ENCODE data around the gene ZIC4. TPM values are rescaled to one million over a fixed set of nuclear protein-coding genes. Genes with fewer than 3 reads are reported as not detected.

The ZIC4 gene
- total RNA-seq, 1 experiment from 2014 or later = 0.87 TPM

GRCh38 chr3:147421184-147421912 lies 15.0 kb upstream of the ZIC4 start:
- no peaks in the 10 kb centered on the region for H3K27me3 ChIP-seq
- H3K4me3 ChIP-seq = no peak overlapping the region
- H3K27ac ChIP-seq = no peak overlapping the region

GRCh38 chr3:147420353-147421183 lies 14.2 kb upstream of the ZIC4 start:
- no peaks in the 10 kb centered on the region for H3K4me1 ChIP-seq
- no peaks in the 10 kb centered on the region for H3K27me3 ChIP-seq
- peaks cover 8% of the 10 kb centered on the region for H3K9me3 ChIP-seq (replicated peaks)
- peaks cover 20% of the 10 kb centered on the region for H3K36me3 ChIP-seq
- no peak overlapping the region for H3K27ac ChIP-seq
- no peak overlapping the region for H3K4me3 ChIP-seq
- DNase-seq = no peak

More at GRCh38 chr3:147421184-147421912, 15.0 kb upstream of the ZIC4 start:
- Histone ChIP-seq H3K4me1 (no peaks in the 10 kb centered on the region), H3K36me3 (peaks cover 14% of the 10 kb centered on the region), H3K9me3 (replicated peaks) (peaks cover 8% of the 10 kb centered on the region)
- DNase-seq = no peak

- Histone ChIP-seq H3K9me3 (replicated peaks) (peaks cover 8% of the 10 kb centered on the region), H3K4me3 (no peak overlapping the region), H3K4me1 (no peaks in the 10 kb centered on the region), H3K36me3 (peaks cover 28% of the 10 kb centered on the region), H3K27me3 (no peaks in the 10 kb centered on the region), H3K27ac (no peak overlapping the region)
- no peak for DNase-seq
These were observed 13.5 kb upstream of the ZIC4 start for GRCh38 chr3:147419781-147420224.

- Histone ChIP-seq H3K36me3 (peaks cover 34% of the 10 kb centered on the region), H3K27me3 (no peaks in the 10 kb centered on the region), H3K4me1 (no peaks in the 10 kb centered on the region), H3K9me3 (replicated peaks) (peaks cover 8% of the 10 kb centered on the region), H3K27ac (no peak overlapping the region), H3K4me3 (no peak overlapping the region)
- DNase-seq = no peak
These were observed 12.7 kb upstream of the ZIC4 start for GRCh38 chr3:147418808-147419701.

GRCh38 chr3:147418371-147418781 lies 12.0 kb upstream of the ZIC4 start:
- H3K27ac ChIP-seq = no peak overlapping the region

GRCh38 chr3:147417551-147418295 lies 11.4 kb upstream of the ZIC4 start:
- Histone ChIP-seq H3K27ac (no peak overlapping the region), H3K4me3 (no peak overlapping the region), H3K27me3 (no peaks in the 10 kb centered on the region), H3K4me1 (no peaks in the 10 kb centered on the region), H3K9me3 (replicated peaks) (peaks cover 8% of the 10 kb centered on the region), H3K36me3 (peaks cover 45% of the 10 kb centered on the region)
- DNase-seq = no peak

More at GRCh38 chr3:147418371-147418781, 12.0 kb upstream of the ZIC4 start:
- no peak for DNase-seq
- peaks cover 8% of the 10 kb centered on the region for H3K9me3 ChIP-seq (replicated peaks)
- peaks cover 39% of the 10 kb centered on the region for H3K36me3 ChIP-seq
- no peak overlapping the region for H3K4me3 ChIP-seq
- H3K27me3 ChIP-seq = no peaks in the 10 kb centered on the region
- H3K4me1 ChIP-seq = no peaks in the 10 kb centered on the region

- Histone ChIP-seq H3K27ac (no peak overlapping the region), H3K4me1 (no peaks in the 10 kb centered on the region; the same call in 1 of the 2 replicates), H3K4me3 (no peak overlapping the region), H3K36me3 (peaks cover 52% of the 10 kb centered on the region), H3K9me3 (replicated peaks) (peaks cover 8% of the 10 kb centered on the region), H3K27me3 (no peaks in the 10 kb centered on the region)
- no peak for DNase-seq
These were observed 10.6 kb upstream of the ZIC4 start for GRCh38 chr3:147416931-147417330.

- peaks cover 8% of the 10 kb centered on the region for H3K9me3 ChIP-seq (replicated peaks)
- no peaks in the 10 kb centered on the region for H3K27me3 ChIP-seq
- H3K4me1 ChIP-seq = no peaks in the 10 kb centered on the region; the same call in 1 of the 2 replicates
- H3K36me3 ChIP-seq = peaks cover 59% of the 10 kb centered on the region
- no peak overlapping the region for H3K4me3 ChIP-seq
- DNase-seq = no peak
- no peak overlapping the region for H3K27ac ChIP-seq
These were observed 9.5 kb upstream of the ZIC4 start for GRCh38 chr3:147415874-147416273.

GRCh38 chr3:147415286-147415685 lies 8.9 kb upstream of the ZIC4 start:
- Histone ChIP-seq H3K36me3 (peaks cover 59% of the 10 kb centered on the region), H3K4me1 (no peaks in the 10 kb centered on the region; the same call in 1 of the 2 replicates), H3K27ac (no peak overlapping the region), H3K4me3 (no peak overlapping the region), H3K27me3 (no peaks in the 10 kb centered on the region), H3K9me3 (replicated peaks) (peaks cover 8% of the 10 kb centered on the region)
- DNase-seq = no peak

- Histone ChIP-seq H3K27me3 (no peaks in the 10 kb centered on the region), H3K4me3 (no peak overlapping the region), H3K36me3 (peaks cover 59% of the 10 kb centered on the region), H3K9me3 (replicated peaks) (peaks cover 8% of the 10 kb centered on the region; the same call in 1 of the 2 replicates), H3K27ac (no peak overlapping the region), H3K4me1 (no peaks in the 10 kb centered on the region; the same call in 1 of the 2 replicates)
- no peak for DNase-seq
These were observed 8.2 kb upstream of the ZIC4 start for GRCh38 chr3:147414390-147415138.

GRCh38 chr3:147413686-147414389 lies 7.5 kb upstream of the ZIC4 start:
- H3K4me3 ChIP-seq = no peak overlapping the region
- H3K27me3 ChIP-seq = no peaks in the 10 kb centered on the region

GRCh38 chr3:147412917-147413685 lies 6.8 kb upstream of the ZIC4 start:
- Histone ChIP-seq H3K27me3 (no peaks in the 10 kb centered on the region), H3K4me1 (no peaks in the 10 kb centered on the region; the same call in 1 of the 2 replicates), H3K27ac (no peak overlapping the region), H3K4me3 (no peak overlapping the region), H3K9me3 (replicated peaks) (peaks cover under 1% of the 10 kb centered on the region; the same call in 1 of the 2 replicates), H3K36me3 (peaks cover 50% of the 10 kb centered on the region)
- no peak for DNase-seq

More at GRCh38 chr3:147413686-147414389, 7.5 kb upstream of the ZIC4 start:
- Histone ChIP-seq H3K4me1 (no peaks in the 10 kb centered on the region; the same call in 1 of the 2 replicates), H3K36me3 (peaks cover 58% of the 10 kb centered on the region), H3K27ac (no peak overlapping the region), H3K9me3 (replicated peaks) (peaks cover 8% of the 10 kb centered on the region; the same call in 1 of the 2 replicates)
- DNase-seq = no peak

Data from SJCRH30 (cell line).